Thyroid gland (tissue), 4 donors: Measurements from ENCODE around the gene NEDD4L. TPM values are rescaled to one million over a fixed set of nuclear protein-coding genes. Genes with fewer than 3 reads are reported as not detected.
A peak's percentile ranks its signal among the peaks of the same experiment; 100 is the strongest.

Experiments used
- DNase-seq, 2 donors: peaks; one replicate each; pipeline ENCODE4 v3.0.0-alpha.2; 2019
- H3K27ac ChIP-seq, 3 donors: fragments of 200-600 bp; sonication (generic); 1 replicate in 2 of 3; 2 replicates in 1 of 3; pipeline ENCODE4 v1.5.1; 2016 to 2019; ENCODE audit warnings: mild to moderate bottlenecking in 1 of 3, moderate library complexity in 1 of 3
- H3K27me3 ChIP-seq: fragments of 200-600 bp; sonication (generic); one replicate; pipeline ENCODE4 v1.5.1; 2019
- H3K36me3 ChIP-seq, 2 donors: fragments of 200-600 bp; sonication (generic); one replicate each; pipeline ENCODE4 v1.5.1; 2016 to 2019
- H3K4me1 ChIP-seq, 2 donors: fragments of 200-600 bp; sonication (generic); one replicate each; pipeline ENCODE4 v1.5.1; 2017 to 2019
- H3K4me3 ChIP-seq, 3 donors: fragments of 200-600 bp; sonication (generic); replicated peaks in 1 of 3; 1 replicate in 2 of 3; 2 replicates in 1 of 3; pipeline ENCODE4 v1.5.1; 2016; ENCODE audit warnings: mild to moderate bottlenecking in 1 of 3
- H3K9me3 ChIP-seq: fragments of 200-600 bp; sonication (generic); one replicate; pipeline ENCODE4 v1.5.1; 2017
- CTCF ChIP-seq, 6 experiments: fragments of 200-600 bp in 3 of 6; fragments of 450-650 bp in 3 of 6; sonication (generic) in 3 of 6; IDR thresholded peaks; one replicate each; pipeline ENCODE4 v1.5.1; 2016 to 2019; ENCODE audit warnings: antibody characterized with exemption in 6 of 6, mild to moderate bottlenecking in 2 of 6, inconsistent platforms in 1 of 6, moderate library complexity in 1 of 6
- POLR2A ChIP-seq, 2 donors: fragments of 450-650 bp; IDR thresholded peaks; one replicate each; pipeline ENCODE4 v1.6.1; 2017; ENCODE audit warnings: antibody characterized with exemption in 2 of 2, mild to moderate bottlenecking in 2 of 2, moderate library complexity in 1 of 2
- WGBS, 2 donors: methylation state at CpG; one replicate each; pipeline ENCODE4 v1.1.5; 2017; 5-methylcytosine and 5-hydroxymethylcytosine counted together
- intact Hi-C: fragments of 100-400 bp; cut with DNase I; formaldehyde crosslinking; loops from one replicate; pipeline ENCODE4 v1.15.1; 2023
- total RNA-seq, 4 donors: library from RNA; depleted of rRNA; stranded (reverse); fragments of >200 nt; gene quantifications; one replicate each; pipeline ENCODE4 v1.2.3, GENCODE V29; 2016

Gene NEDD4L
- total RNA-seq, 4 donors from 2014 or later, result 61.5 to 105 (median 78.0) TPM

GRCh38 chr18:58215011-58215410, 171.0 kb downstream of the NEDD4L start:
- H3K27me3 ChIP-seq, result no peaks in the 10 kb centered on the region
- peaks cover 5 to 25% of the 10 kb centered on the region in 2 donors for H3K4me1 ChIP-seq
- no peak overlapping the region for H3K4me3 ChIP-seq
- intact Hi-C loops, result no loop called here
- no peak for DNase-seq
- WGBS, 2 donors, result 77 to 87% methylated on average over 6 of the region's 6 CpGs
- H3K27ac ChIP-seq, result peak overlapping the region in 1 of 3 donors; percentile 7
- no peaks in the 10 kb centered on the region for H3K9me3 ChIP-seq
- TF ChIP-seq CTCF (IDR thresholded peaks at IDR 0.05) (no peak), POLR2A (IDR thresholded peaks at IDR 0.05) (no peak)
- no peaks in the 10 kb centered on the region for H3K36me3 ChIP-seq

- H3K27me3 ChIP-seq, result no peaks in the 10 kb centered on the region
- H3K4me3 ChIP-seq, result no peak overlapping the region
- peak; percentile 64 to 71 for DNase-seq
- no peak for TF ChIP-seq CTCF (IDR thresholded peaks at IDR 0.05)
- peak in 1 of 2 donors; percentile 13 for TF ChIP-seq POLR2A (IDR thresholded peaks at IDR 0.05)
- intact Hi-C loops, result no loop called here
- no peaks in the 10 kb centered on the region for H3K36me3 ChIP-seq
- WGBS, 2 donors, result 27 to 30% methylated on average over 3 of the region's 3 CpGs
- H3K9me3 ChIP-seq, result no peaks in the 10 kb centered on the region
- H3K27ac ChIP-seq, result peak overlapping the region; percentile 4 to 48 (median 30)
- peaks cover 5 to 25% of the 10 kb centered on the region in 2 donors for H3K4me1 ChIP-seq
These were observed 172.1 kb downstream of the NEDD4L start for GRCh38 chr18:58216071-58216481.

- Histone ChIP-seq H3K27me3 (no peaks in the 10 kb centered on the region), H3K4me1 (peaks cover 5 to 31% of the 10 kb centered on the region in 2 donors), H3K27ac (no peak overlapping the region), H3K36me3 (no peaks in the 10 kb centered on the region), H3K4me3 (no peak overlapping the region), H3K9me3 (no peaks in the 10 kb centered on the region)
- intact Hi-C loops, result no loop called here
- no peak for DNase-seq
- TF ChIP-seq CTCF (IDR thresholded peaks at IDR 0.05) (no peak), POLR2A (IDR thresholded peaks at IDR 0.05) (no peak)
- WGBS, 2 donors, result 88% methylated on average over 3 of the region's 3 CpGs
These were observed 173.0 kb downstream of the NEDD4L start for GRCh38 chr18:58217052-58217451.

GRCh38 chr18:58218117-58218516, 174.1 kb downstream of the NEDD4L start:
- H3K9me3 ChIP-seq, result no peaks in the 10 kb centered on the region
- 91 to 92% methylated on average over 1 of the region's 1 CpG for WGBS, 2 donors
- H3K27me3 ChIP-seq, result no peaks in the 10 kb centered on the region
- H3K27ac ChIP-seq, result no peak overlapping the region
- intact Hi-C loops, result no loop called here
- no peak for DNase-seq
- TF ChIP-seq POLR2A (IDR thresholded peaks at IDR 0.05), result no peak
- no peak for TF ChIP-seq CTCF (IDR thresholded peaks at IDR 0.05)
- H3K36me3 ChIP-seq, result no peaks in the 10 kb centered on the region
- peaks cover 9 to 42% of the 10 kb centered on the region in 2 donors for H3K4me1 ChIP-seq
- no peak overlapping the region for H3K4me3 ChIP-seq

DNA sequence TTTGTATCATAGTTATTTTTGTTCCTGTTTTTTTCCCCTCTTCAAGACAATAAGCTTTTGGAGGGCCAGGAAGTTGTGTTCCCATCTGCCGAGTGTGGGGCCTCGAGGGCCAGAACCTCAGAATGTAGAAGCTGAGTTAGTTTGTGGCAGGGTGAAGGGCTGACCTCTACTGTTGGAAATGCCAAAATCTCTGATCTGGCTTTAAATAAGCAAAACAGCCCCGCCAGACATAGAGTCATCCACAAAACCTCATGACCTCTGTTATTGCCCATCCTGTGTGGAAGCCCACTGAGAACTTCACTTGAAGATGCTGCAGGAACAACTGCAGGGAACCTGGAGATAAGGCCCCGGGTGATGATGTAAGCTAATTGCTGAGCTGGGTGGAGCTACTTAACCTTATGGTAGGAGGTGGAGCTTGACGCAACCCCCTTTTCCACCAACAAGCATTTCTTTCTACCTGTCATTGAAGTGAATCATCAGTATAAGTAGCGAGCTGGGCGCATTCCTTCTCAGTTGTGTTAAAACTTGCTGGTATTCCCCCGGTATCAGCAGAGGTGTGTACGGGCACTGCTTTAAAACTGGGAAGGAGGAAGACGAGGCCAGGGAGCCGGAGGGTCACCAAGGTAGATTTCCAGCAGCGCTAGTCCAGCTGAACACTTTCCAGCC, 177.2 kb downstream of the NEDD4L start:
- no peak overlapping the region for H3K4me3 ChIP-seq
- H3K9me3 ChIP-seq, result no peaks in the 10 kb centered on the region
- no peak overlapping the region for H3K27ac ChIP-seq
- TF ChIP-seq CTCF (IDR thresholded peaks at IDR 0.05) (no peak), POLR2A (IDR thresholded peaks at IDR 0.05) (no peak)
- 93% methylated on average over 12 of the region's 12 CpGs for WGBS, 2 donors
- H3K27me3 ChIP-seq, result no peaks in the 10 kb centered on the region
- no peak for DNase-seq
- intact Hi-C loops, result no loop called here
- peaks cover 32 to 47% of the 10 kb centered on the region in 2 donors for H3K4me1 ChIP-seq
- H3K36me3 ChIP-seq, result no peaks in the 10 kb centered on the region
